ENCODE results near the gene ZNF784. TPM values are rescaled to one million over a fixed set of nuclear protein-coding genes. Genes with fewer than 3 reads are reported as not detected.
A peak's percentile ranks its signal among the peaks of the same experiment; 100 is the strongest.

ZNF784 gene
- total RNA-seq, result 2.7 TPM
- 5.4 TPM for polyA plus RNA-seq
- long read RNA-seq, donor 1, partial matches to known transcripts, result 0 of 1 reads
- long read RNA-seq, donor 1, other reads (novel, unspliced or antisense), result 0 of 1 reads
- long read RNA-seq, donor 2, partial matches to known transcripts, result 0 of 3 reads
- long read RNA-seq, donor 2, other reads (novel, unspliced or antisense), result 0 of 3 reads
- long read RNA-seq, donor 3, transcript ZNF784-201 (2 exons, 2,021 nt), result major isoform, 6 of 6 reads
- long read RNA-seq, donor 3, partial matches to known transcripts, result 0 of 6 reads
- long read RNA-seq, donor 3, other reads (novel, unspliced or antisense), result 0 of 6 reads
- long read RNA-seq, donor 4, result 0 reads
- long read RNA-seq, donor 5, partial matches to known transcripts, result 0 of 3 reads
- long read RNA-seq, donor 5, other reads (novel, unspliced or antisense), result 0 of 3 reads
- long read RNA-seq, donor 6, partial matches to known transcripts, result 0 of 2 reads
- long read RNA-seq, donor 6, other reads (novel, unspliced or antisense), result 0 of 2 reads
- long read RNA-seq, donor 7, result 0 reads
- long read RNA-seq, donor 8, result 0 reads
- long read RNA-seq, donor 9, result 0 reads
- long read RNA-seq, donor 10, partial matches to known transcripts, result 0 of 2 reads
- long read RNA-seq, donor 10, other reads (novel, unspliced or antisense), result 0 of 2 reads

- WGBS, result under 1% methylated on average over 56 of the region's 56 CpGs
- peaks cover 7 to 12% of the 10 kb centered on the region in 2 donors for H3K36me3 ChIP-seq (ENCODE audit: control insufficient read depth in 2 of 2, insufficient read depth in 2 of 2, low read length in 1 of 2)
These were observed at the start of gene ZNF784 for GRCh38 chr19:55624109-55625003. Gene ZNF784 (minus strand): TSS chr19:55624566. CDS start chr19:55624561, 5 bp downstream.

GRCh38 chr19:55673889-55674288, 49.5 kb upstream of the ZNF784 start:
- DNase-seq (ENCODE audit: low read depth in 6 of 9, low spot score in 9 of 9), result no peak
- no peak overlapping the region for H3K4me3 ChIP-seq (ENCODE audit: low read length in 2 of 2)
- H3K27ac ChIP-seq (ENCODE audit: low read depth in 1 of 2, low read length in 1 of 2), result no peak overlapping the region
- no peaks in the 10 kb centered on the region for H3K9me3 ChIP-seq (ENCODE audit: control insufficient read depth in 2 of 2, insufficient read depth in 1 of 2, low read length in 1 of 2)
- peaks cover 39 to 48% of the 10 kb centered on the region in 2 donors for H3K36me3 ChIP-seq (ENCODE audit: control insufficient read depth in 2 of 2, insufficient read depth in 2 of 2, low read length in 1 of 2)
- WGBS, result 96% methylated on average over 15 of the region's 15 CpGs
- H3K27me3 ChIP-seq (ENCODE audit: control insufficient read depth in 2 of 2, insufficient read depth in 1 of 2, low read length in 1 of 2), result no peaks in the 10 kb centered on the region
- peaks cover 15 to 19% of the 10 kb centered on the region in 2 donors for H3K4me1 ChIP-seq (ENCODE audit: control insufficient read depth in 2 of 2, insufficient read depth in 2 of 2, low read length in 2 of 2)

More at GRCh38 chr19:55624109-55625003, at the start of gene ZNF784:
- peak in 8 of 9 donors; percentile 80 to 95 (median 88) for DNase-seq (ENCODE audit: low read depth in 6 of 9, low spot score in 9 of 9)
- H3K4me3 ChIP-seq (ENCODE audit: low read length in 2 of 2), result peak within 1 kb of the TSS; percentile 61 to 65
- H3K27ac ChIP-seq (ENCODE audit: low read depth in 1 of 2, low read length in 1 of 2), result peak within 1 kb of the TSS; percentile 95 to 99
- no peaks in the 10 kb centered on the region for H3K27me3 ChIP-seq (ENCODE audit: control insufficient read depth in 2 of 2, insufficient read depth in 1 of 2, low read length in 1 of 2)
- H3K4me1 ChIP-seq (ENCODE audit: control insufficient read depth in 2 of 2, insufficient read depth in 2 of 2, low read length in 2 of 2), result peaks cover 13 to 39% of the 10 kb centered on the region in 2 donors
- no peaks in the 10 kb centered on the region for H3K9me3 ChIP-seq (ENCODE audit: control insufficient read depth in 2 of 2, insufficient read depth in 1 of 2, low read length in 1 of 2)

GRCh38 chr19:55673465-55673864, 49.1 kb upstream of the ZNF784 start:
- peaks cover 39 to 48% of the 10 kb centered on the region in 2 donors for H3K36me3 ChIP-seq (ENCODE audit: control insufficient read depth in 2 of 2, insufficient read depth in 2 of 2, low read length in 1 of 2)
- H3K4me1 ChIP-seq (ENCODE audit: control insufficient read depth in 2 of 2, insufficient read depth in 2 of 2, low read length in 2 of 2), result peaks cover 15 to 19% of the 10 kb centered on the region in 2 donors
- no peaks in the 10 kb centered on the region for H3K27me3 ChIP-seq (ENCODE audit: control insufficient read depth in 2 of 2, insufficient read depth in 1 of 2, low read length in 1 of 2)

GRCh38 chr19:55672418-55672817, 48.1 kb upstream of the ZNF784 start:
- Histone ChIP-seq H3K27ac (ENCODE audit: low read depth in 1 of 2, low read length in 1 of 2) (no peak overlapping the region), H3K4me1 (ENCODE audit: control insufficient read depth in 2 of 2, insufficient read depth in 2 of 2, low read length in 2 of 2) (peaks cover 15 to 19% of the 10 kb centered on the region in 2 donors), H3K27me3 (ENCODE audit: control insufficient read depth in 2 of 2, insufficient read depth in 1 of 2, low read length in 1 of 2) (no peaks in the 10 kb centered on the region), H3K36me3 (ENCODE audit: control insufficient read depth in 2 of 2, insufficient read depth in 2 of 2, low read length in 1 of 2) (peaks cover 43 to 48% of the 10 kb centered on the region in 2 donors), H3K4me3 (ENCODE audit: low read length in 2 of 2) (no peak overlapping the region), H3K9me3 (ENCODE audit: control insufficient read depth in 2 of 2, insufficient read depth in 1 of 2, low read length in 1 of 2) (no peaks in the 10 kb centered on the region)
- WGBS, result 96% methylated on average over 5 of the region's 5 CpGs
- no peak for DNase-seq (ENCODE audit: low read depth in 6 of 9, low spot score in 9 of 9)

More at GRCh38 chr19:55673465-55673864, 49.1 kb upstream of the ZNF784 start:
- H3K4me3 ChIP-seq (ENCODE audit: low read length in 2 of 2), result no peak overlapping the region
- DNase-seq (ENCODE audit: low read depth in 6 of 9, low spot score in 9 of 9), result no peak
- no peaks in the 10 kb centered on the region for H3K9me3 ChIP-seq (ENCODE audit: control insufficient read depth in 2 of 2, insufficient read depth in 1 of 2, low read length in 1 of 2)
- no peak overlapping the region for H3K27ac ChIP-seq (ENCODE audit: low read depth in 1 of 2, low read length in 1 of 2)
- 94% methylated on average over 9 of the region's 9 CpGs for WGBS

- H3K27ac ChIP-seq (ENCODE audit: low read depth in 1 of 2, low read length in 1 of 2), result no peak overlapping the region
- over 99% methylated on average over 2 of the region's 2 CpGs for WGBS
These were observed 46.6 kb upstream of the ZNF784 start for GRCh38 chr19:55671054-55671378.

GRCh38 chr19:55670280-55671053, 46.1 kb upstream of the ZNF784 start:
- Histone ChIP-seq H3K4me3 (ENCODE audit: low read length in 2 of 2) (no peak overlapping the region), H3K27me3 (ENCODE audit: control insufficient read depth in 2 of 2, insufficient read depth in 1 of 2, low read length in 1 of 2) (no peaks in the 10 kb centered on the region), H3K36me3 (ENCODE audit: control insufficient read depth in 2 of 2, insufficient read depth in 2 of 2, low read length in 1 of 2) (peaks cover 62 to 65% of the 10 kb centered on the region in 2 donors), H3K4me1 (ENCODE audit: control insufficient read depth in 2 of 2, insufficient read depth in 2 of 2, low read length in 2 of 2) (peaks cover 0 to 6% of the 10 kb centered on the region in 2 donors), H3K27ac (ENCODE audit: low read depth in 1 of 2, low read length in 1 of 2) (no peak overlapping the region), H3K9me3 (ENCODE audit: control insufficient read depth in 2 of 2, insufficient read depth in 1 of 2, low read length in 1 of 2) (no peaks in the 10 kb centered on the region)
- DNase-seq (ENCODE audit: low read depth in 6 of 9, low spot score in 9 of 9), result no peak
- 91% methylated on average over 23 of the region's 23 CpGs for WGBS

More at GRCh38 chr19:55671054-55671378, 46.6 kb upstream of the ZNF784 start:
- Histone ChIP-seq H3K4me3 (ENCODE audit: low read length in 2 of 2) (no peak overlapping the region), H3K9me3 (ENCODE audit: control insufficient read depth in 2 of 2, insufficient read depth in 1 of 2, low read length in 1 of 2) (no peaks in the 10 kb centered on the region), H3K36me3 (ENCODE audit: control insufficient read depth in 2 of 2, insufficient read depth in 2 of 2, low read length in 1 of 2) (peaks cover 57 to 61% of the 10 kb centered on the region in 2 donors), H3K4me1 (ENCODE audit: control insufficient read depth in 2 of 2, insufficient read depth in 2 of 2, low read length in 2 of 2) (peaks cover 5 to 11% of the 10 kb centered on the region in 2 donors), H3K27me3 (ENCODE audit: control insufficient read depth in 2 of 2, insufficient read depth in 1 of 2, low read length in 1 of 2) (no peaks in the 10 kb centered on the region)
- no peak for DNase-seq (ENCODE audit: low read depth in 6 of 9, low spot score in 9 of 9)

- H3K4me3 ChIP-seq (ENCODE audit: low read length in 2 of 2), result no peak overlapping the region
- H3K4me1 ChIP-seq (ENCODE audit: control insufficient read depth in 2 of 2, insufficient read depth in 2 of 2, low read length in 2 of 2), result peaks cover 0 to 5% of the 10 kb centered on the region in 2 donors
- no peaks in the 10 kb centered on the region for H3K9me3 ChIP-seq (ENCODE audit: control insufficient read depth in 2 of 2, insufficient read depth in 1 of 2, low read length in 1 of 2)
- DNase-seq (ENCODE audit: low read depth in 6 of 9, low spot score in 9 of 9), result no peak
- H3K36me3 ChIP-seq (ENCODE audit: control insufficient read depth in 2 of 2, insufficient read depth in 2 of 2, low read length in 1 of 2), result peaks cover 66 to 71% of the 10 kb centered on the region in 2 donors
- 95% methylated on average over 43 of the region's 43 CpGs for WGBS
- H3K27ac ChIP-seq (ENCODE audit: low read depth in 1 of 2, low read length in 1 of 2), result no peak overlapping the region
- H3K27me3 ChIP-seq (ENCODE audit: control insufficient read depth in 2 of 2, insufficient read depth in 1 of 2, low read length in 1 of 2), result no peaks in the 10 kb centered on the region
These were observed 45.3 kb upstream of the ZNF784 start for GRCh38 chr19:55669418-55670279.

Measured in thymus (tissue), 14 donors.